H9 (cell line): ENCODE data around the gene ADAMTS3. TPM values are rescaled to one million over a fixed set of nuclear protein-coding genes. Genes with fewer than 3 reads are reported as not detected.

ENCODE experiments used
- DNase-seq: peaks from one replicate; pipeline ENCODE4 v3.0.0-alpha.2; 2017
- H2AFZ ChIP-seq: one replicate; pipeline ENCODE4 v1.6.1; 2013; ENCODE audit warnings: mild to moderate bottlenecking, low read length, control low read depth, moderate library complexity
- H2AK5ac ChIP-seq: 2 replicates; pipeline ENCODE4 v1.6.1; 2013; ENCODE audit warnings: low read length, control low read depth, mixed read lengths; ENCODE audit not compliant: insufficient read length
- H2BK120ac ChIP-seq: one replicate; pipeline ENCODE4 v1.6.1; 2013; ENCODE audit warnings: low read depth, mild to moderate bottlenecking, low read length, control low read depth, inconsistent platforms; ENCODE audit not compliant: poor library complexity, severe bottlenecking
- H2BK12ac ChIP-seq: 2 replicates; pipeline ENCODE4 v1.6.1; 2013; ENCODE audit warnings: low read length, control low read depth, mixed read lengths, low read depth; ENCODE audit not compliant: insufficient read length
- H2BK15ac ChIP-seq: 2 replicates; pipeline ENCODE4 v1.6.1; 2013; ENCODE audit warnings: low read depth, low read length, control low read depth
- H2BK20ac ChIP-seq: one replicate; pipeline ENCODE4 v1.6.1; 2013; ENCODE audit warnings: low read depth, mild to moderate bottlenecking, low read length, control low read depth, inconsistent platforms; ENCODE audit not compliant: poor library complexity, severe bottlenecking
- H2BK5ac ChIP-seq: 2 replicates; pipeline ENCODE4 v1.6.1; 2013; ENCODE audit warnings: low read length, control low read depth, mixed read lengths; ENCODE audit not compliant: insufficient read length
- H3K14ac ChIP-seq: 2 replicates; pipeline ENCODE4 v1.6.1; 2013; ENCODE audit warnings: low read length, control low read depth; ENCODE audit not compliant: insufficient read depth
- H3K18ac ChIP-seq: 2 replicates; pipeline ENCODE4 v1.6.1; 2013; ENCODE audit warnings: low read depth, mild to moderate bottlenecking, mixed read lengths, low read length, control low read depth; ENCODE audit not compliant: insufficient read length
- H3K23ac ChIP-seq: 2 replicates; pipeline ENCODE4 v1.6.1; 2013; ENCODE audit warnings: low read length, control low read depth, mixed read lengths, low read depth; ENCODE audit not compliant: insufficient read length
- H3K23me2 ChIP-seq: 2 replicates; pipeline ENCODE4 v1.6.1; 2013; ENCODE audit warnings: low read depth, mild to moderate bottlenecking, mixed read lengths, low read length, control low read depth; ENCODE audit not compliant: insufficient read length, poor library complexity, severe bottlenecking
- H3K27ac ChIP-seq: 2 replicates; pipeline ENCODE4 v1.5.1; 2013; ENCODE audit warnings: low read length, control low read depth, mixed read lengths, low read depth; ENCODE audit not compliant: insufficient read length
- H3K27me3 ChIP-seq: 2 replicates; pipeline ENCODE4 v1.6.1; 2013; ENCODE audit warnings: low read length, control low read depth, inconsistent platforms; ENCODE audit not compliant: insufficient read depth
- H3K4ac ChIP-seq: 2 replicates; pipeline ENCODE4 v1.6.1; 2013; ENCODE audit warnings: low read depth, mild to moderate bottlenecking, control low read depth, inconsistent platforms, low read length, moderate library complexity
- H3K4me1 ChIP-seq: 2 replicates; pipeline ENCODE4 v1.6.1; 2013; ENCODE audit warnings: low read length, control low read depth, inconsistent platforms; ENCODE audit not compliant: insufficient read depth
- H3K4me2 ChIP-seq: 2 replicates; pipeline ENCODE4 v1.6.1; 2013; ENCODE audit warnings: low read length, control low read depth, mixed read lengths; ENCODE audit not compliant: insufficient read length, insufficient read depth
- H3K56ac ChIP-seq: 2 replicates; pipeline ENCODE4 v1.6.1; 2013; ENCODE audit warnings: low read depth, mild to moderate bottlenecking, mixed read lengths, low read length, control low read depth; ENCODE audit not compliant: insufficient read length
- H3K79me1 ChIP-seq: 2 replicates; pipeline ENCODE4 v1.6.1; 2013; ENCODE audit warnings: low read depth, mild to moderate bottlenecking, moderate library complexity, low read length, control low read depth, inconsistent platforms; ENCODE audit not compliant: insufficient read depth, poor library complexity, severe bottlenecking
- H3K79me2 ChIP-seq: 2 replicates; pipeline ENCODE4 v1.6.1; 2013; ENCODE audit warnings: low read length, control low read depth, inconsistent platforms; ENCODE audit not compliant: insufficient read depth
- H3K9ac ChIP-seq: 2 replicates; pipeline ENCODE4 v1.6.1; 2013; ENCODE audit warnings: low read length, control low read depth, mixed read lengths; ENCODE audit not compliant: insufficient read length; ENCODE audit errors: extremely low read depth
- H3K9me3 ChIP-seq: one replicate; pipeline ENCODE4 v1.6.1; 2013; ENCODE audit warnings: low read depth, low read length, inconsistent platforms; ENCODE audit not compliant: control insufficient read depth
- H3T11ph ChIP-seq: one replicate; pipeline ENCODE4 v1.6.1; 2013; ENCODE audit warnings: mild to moderate bottlenecking, low read length, control low read depth, inconsistent platforms
- H4K20me1 ChIP-seq: one replicate; pipeline ENCODE4 v1.6.1; 2013; ENCODE audit not compliant: control insufficient read depth, insufficient read length, insufficient read depth
- H4K5ac ChIP-seq: 2 replicates; pipeline ENCODE4 v1.6.1; 2013; ENCODE audit warnings: low read depth, mild to moderate bottlenecking, mixed read lengths, low read length, control low read depth; ENCODE audit not compliant: insufficient read length
- H4K8ac ChIP-seq: replicated peaks from 2 replicates; pipeline ENCODE4 v1.6.1; 2013; ENCODE audit warnings: low read length, control low read depth, mixed read lengths, low read depth; ENCODE audit not compliant: insufficient read length
- H4K91ac ChIP-seq: 2 replicates; pipeline ENCODE4 v1.6.1; 2013; ENCODE audit warnings: low read depth, mild to moderate bottlenecking, moderate library complexity, mixed read lengths, low read length, control low read depth; ENCODE audit not compliant: insufficient read length
- H3K27ac Mint-ChIP-seq, 3 experiments: 2 replicates in 2 of 3; 3 replicates in 1 of 3; pipeline ENCODE4 v1.8.0; 2020 to 2021; ENCODE audit warnings: mixed read lengths in 3 of 3, mild to moderate bottlenecking in 1 of 3, moderate library complexity in 1 of 3
- H3K27me3 Mint-ChIP-seq: 2 replicates; pipeline ENCODE4 v1.8.0; 2021; ENCODE audit warnings: low read depth, mild to moderate bottlenecking, moderate library complexity, mixed read lengths
- H3K36me3 Mint-ChIP-seq, 3 experiments: 2 replicates in 2 of 3; 3 replicates in 1 of 3; pipeline ENCODE4 v1.8.0; 2020 to 2021; ENCODE audit warnings: low read depth in 3 of 3, mixed read lengths in 3 of 3; ENCODE audit not compliant: insufficient read depth in 1 of 3
- H3K4me1 Mint-ChIP-seq, 2 experiments: 2 replicates each; pipeline ENCODE4 v1.8.0; 2020; ENCODE audit warnings: mixed read lengths in 2 of 2
- H3K4me3 Mint-ChIP-seq, 2 experiments: 2 replicates in 1 of 2; 3 replicates in 1 of 2; pipeline ENCODE4 v1.8.0; 2020 to 2021; ENCODE audit warnings: mild to moderate bottlenecking in 2 of 2, mixed read lengths in 2 of 2, moderate library complexity in 1 of 2
- H3K9me3 Mint-ChIP-seq, 2 experiments: 2 replicates in 1 of 2; 3 replicates in 1 of 2; pipeline ENCODE4 v1.8.0; 2020; ENCODE audit warnings: mild to moderate bottlenecking in 2 of 2, mixed read lengths in 2 of 2, moderate library complexity in 1 of 2
- WGBS: extraction: QIAGEN DNeasy Blood & Tissue Kit; methylation state at CpG from one replicate; pipeline ENCODE4 v1.1.7; 2013; ENCODE audit warnings: missing lambda C conversion rate, low lambda C conversion rate, mixed read lengths; ENCODE audit not compliant: insufficient read length; ENCODE audit errors: extremely low coverage; 5-methylcytosine and 5-hydroxymethylcytosine counted together
- total RNA-seq: library from RNA; stranded (reverse); gene quantifications from 2 replicates; pipeline ENCODE4 v1.2.1, GENCODE V29; 2021
- TF ChIP-seq, protein P1 (sequence below): fragments of 200-600 bp; sonication (generic); conservative IDR thresholded peaks from 3 replicates; pipeline ENCODE4 v1.8.0; 2021; ENCODE audit warnings: antibody characterized with exemption, mild to moderate bottlenecking

ADAMTS3 gene
- total RNA-seq, 1 experiment from 2014 or later = 1.1 TPM

DNA sequence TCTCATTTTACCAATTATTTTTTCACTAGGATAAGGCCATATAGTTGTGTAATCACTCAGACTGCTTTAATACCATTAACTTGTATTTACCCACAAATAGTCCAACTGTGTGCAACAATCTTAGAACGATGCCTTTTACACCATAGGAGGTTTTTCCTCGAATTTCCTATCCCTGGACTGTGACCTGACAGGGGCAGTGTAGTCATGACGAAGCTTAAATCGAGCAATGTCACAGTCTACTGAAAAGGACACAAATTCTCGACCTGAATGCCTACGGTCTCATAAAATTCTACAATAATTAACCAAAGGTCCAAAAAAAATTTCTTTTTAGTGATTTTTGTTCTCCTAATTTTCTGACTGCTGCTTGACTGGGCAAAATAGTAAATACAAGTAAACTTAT, 208.9 kb downstream of the ADAMTS3 start:
- Histone ChIP-seq H2BK12ac (no peak overlapping the region), H3K56ac (no peak overlapping the region), H4K91ac (no peak overlapping the region), H4K20me1 (no peaks in the 10 kb centered on the region), H3K27ac (no peak overlapping the region), H3T11ph (no peak overlapping the region), H3K9ac (no peak overlapping the region), H3K23me2 (no peaks in the 10 kb centered on the region), H3K4me1 (no peaks in the 10 kb centered on the region), H3K14ac (no peak overlapping the region), H3K79me1 (no peaks in the 10 kb centered on the region), H2AFZ (no peak overlapping the region), H4K5ac (no peak overlapping the region), H3K23ac (no peak overlapping the region), H2BK120ac (no peak overlapping the region), H2BK20ac (no peak overlapping the region), H3K9me3 (no peaks in the 10 kb centered on the region), H3K27me3 (no peaks in the 10 kb centered on the region), H3K79me2 (no peaks in the 10 kb centered on the region), H2BK5ac (no peak overlapping the region), H2AK5ac (no peak overlapping the region), H3K18ac (no peak overlapping the region), H2BK15ac (no peak overlapping the region), H3K4me2 (no peak overlapping the region), H4K8ac (no peak overlapping the region), H3K4ac (no peak overlapping the region)
- no peak overlapping the region for H3K27ac Mint-ChIP-seq
- H3K4me1 Mint-ChIP-seq = no peaks in the 10 kb centered on the region
- H3K27me3 Mint-ChIP-seq = no peaks in the 10 kb centered on the region
- H3K36me3 Mint-ChIP-seq = no peaks in the 10 kb centered on the region
- TF ChIP-seq, protein P1, sequence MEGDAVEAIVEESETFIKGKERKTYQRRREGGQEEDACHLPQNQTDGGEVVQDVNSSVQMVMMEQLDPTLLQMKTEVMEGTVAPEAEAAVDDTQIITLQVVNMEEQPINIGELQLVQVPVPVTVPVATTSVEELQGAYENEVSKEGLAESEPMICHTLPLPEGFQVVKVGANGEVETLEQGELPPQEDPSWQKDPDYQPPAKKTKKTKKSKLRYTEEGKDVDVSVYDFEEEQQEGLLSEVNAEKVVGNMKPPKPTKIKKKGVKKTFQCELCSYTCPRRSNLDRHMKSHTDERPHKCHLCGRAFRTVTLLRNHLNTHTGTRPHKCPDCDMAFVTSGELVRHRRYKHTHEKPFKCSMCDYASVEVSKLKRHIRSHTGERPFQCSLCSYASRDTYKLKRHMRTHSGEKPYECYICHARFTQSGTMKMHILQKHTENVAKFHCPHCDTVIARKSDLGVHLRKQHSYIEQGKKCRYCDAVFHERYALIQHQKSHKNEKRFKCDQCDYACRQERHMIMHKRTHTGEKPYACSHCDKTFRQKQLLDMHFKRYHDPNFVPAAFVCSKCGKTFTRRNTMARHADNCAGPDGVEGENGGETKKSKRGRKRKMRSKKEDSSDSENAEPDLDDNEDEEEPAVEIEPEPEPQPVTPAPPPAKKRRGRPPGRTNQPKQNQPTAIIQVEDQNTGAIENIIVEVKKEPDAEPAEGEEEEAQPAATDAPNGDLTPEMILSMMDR = no peak
- no CpG with 5 or more reads among the region's 6 CpGs for WGBS
- DNase-seq = no peak
- H3K4me3 Mint-ChIP-seq = no peak overlapping the region
- no peaks in the 10 kb centered on the region for H3K9me3 Mint-ChIP-seq
